Naive thymus-derived CD8-positive, alpha-beta T cell (primary cell): ENCODE measurements around the gene MYRF. TPM values are rescaled to one million over a fixed set of nuclear protein-coding genes. Genes with fewer than 3 reads are reported as not detected.

ENCODE experiments used
- ATAC-seq, 2 donors: fragments of 150-1000 bp; cut with Tn5 transposase in 1 of 2; sonication (Bioruptor Pico), chemical (Tn5 transposase) in 1 of 2; 1 replicate in 1 of 2; 2 replicates in 1 of 2; pipeline ENCODE4 v1.10.0; 2021; ENCODE audit warnings: mild to moderate bottlenecking in 2 of 2, moderate library complexity in 2 of 2
- POLR2A ChIA-PET: fragments of 350-600 bp; sonication (Branson Sonifier 250); formaldehyde crosslinking; loops from one replicate; lab custom pipeline; 2021; ENCODE audit warnings: antibody characterized with exemption; lab: Charles Lee
- DNase-seq, 10 donors: peaks; one replicate each; pipeline versions ENCODE4 v3.0.0 to v3.0.0-alpha.2; 2020 to 2022
- H3K27ac Mint-ChIP-seq, 10 donors: one replicate each; pipeline ENCODE4 v1.8.0; 2020 to 2022; ENCODE audit warnings: mild to moderate bottlenecking in 10 of 10, mixed read lengths in 10 of 10, moderate library complexity in 4 of 10, inconsistent platforms in 1 of 10
- H3K27me3 Mint-ChIP-seq, 5 donors: one replicate each; pipeline ENCODE4 v1.8.0; 2021 to 2022; ENCODE audit warnings: mixed read lengths in 5 of 5
- H3K36me3 Mint-ChIP-seq, 3 donors: one replicate each; pipeline ENCODE4 v1.8.0; 2020 to 2022; ENCODE audit warnings: mixed read lengths in 3 of 3, mild to moderate bottlenecking in 2 of 3, inconsistent platforms in 1 of 3
- H3K4me1 Mint-ChIP-seq, 4 donors: one replicate each; pipeline ENCODE4 v1.8.0; 2021 to 2022; ENCODE audit warnings: mixed read lengths in 4 of 4
- H3K4me3 Mint-ChIP-seq, 10 donors: one replicate each; pipeline ENCODE4 v1.8.0; 2020 to 2022; ENCODE audit warnings: mild to moderate bottlenecking in 10 of 10, mixed read lengths in 10 of 10, moderate library complexity in 6 of 10, inconsistent platforms in 1 of 10
- H3K9me3 Mint-ChIP-seq, 9 donors: one replicate each; pipeline ENCODE4 v1.8.0; 2020 to 2022; ENCODE audit warnings: mixed read lengths in 9 of 9, mild to moderate bottlenecking in 3 of 9, inconsistent platforms in 1 of 9, moderate library complexity in 1 of 9
- polyA plus RNA-seq, 3 donors: library from polyadenylated mRNA; unstranded; fragments of 300-500 nt; fragmentation: Illumina TruSeq; gene quantifications; one replicate each; pipeline ENCODE4 v1.2.3, GENCODE V29; 2021
- total RNA-seq, 8 experiments: library from RNA in 2 of 8; stranded (reverse) in 2 of 8; gene quantifications; one replicate each; pipeline ENCODE4 v1.2.3 and lab custom pipeline; 2021 to 2026

MYRF gene
- total and polyA plus RNA-seq, 5 experiments from 2014 or later, result 0.26 to 0.68 (median 0.49) TPM; not detected in 1

GRCh38 chr11:61713464-61713863 lies 39.0 kb upstream of the MYRF start:
- Mint-ChIP-seq H3K36me3 (no peaks in the 10 kb centered on the region), H3K4me1 (no peaks in the 10 kb centered on the region), H3K9me3 (no peaks in the 10 kb centered on the region), H3K4me3 (no peak overlapping the region), H3K27me3 (no peaks in the 10 kb centered on the region), H3K27ac (no peak overlapping the region)
- ATAC-seq, result no peak
- no peak for DNase-seq
- POLR2A ChIA-PET, result no interaction called here

GRCh38 chr11:61713906-61714305 lies 38.5 kb upstream of the MYRF start:
- no peaks in the 10 kb centered on the region for H3K9me3 Mint-ChIP-seq
- POLR2A ChIA-PET, result no interaction called here
- no peaks in the 10 kb centered on the region for H3K4me1 Mint-ChIP-seq
- no peaks in the 10 kb centered on the region for H3K27me3 Mint-ChIP-seq
- DNase-seq, result no peak
- ATAC-seq, result no peak
- H3K4me3 Mint-ChIP-seq, result no peak overlapping the region
- H3K27ac Mint-ChIP-seq, result no peak overlapping the region
- no peaks in the 10 kb centered on the region for H3K36me3 Mint-ChIP-seq

- no peaks in the 10 kb centered on the region for H3K4me1 Mint-ChIP-seq
These were observed 38.1 kb upstream of the MYRF start for GRCh38 chr11:61714316-61714715.

GRCh38 chr11:61714916-61715315 lies 37.5 kb upstream of the MYRF start:
- Mint-ChIP-seq H3K36me3 (no peaks in the 10 kb centered on the region), H3K4me1 (no peaks in the 10 kb centered on the region), H3K27me3 (no peaks in the 10 kb centered on the region), H3K27ac (no peak overlapping the region), H3K9me3 (no peaks in the 10 kb centered on the region), H3K4me3 (no peak overlapping the region)
- ATAC-seq (no peak), DNase-seq (no peak)
- POLR2A ChIA-PET, result no interaction called here

More at GRCh38 chr11:61714316-61714715, 38.1 kb upstream of the MYRF start:
- POLR2A ChIA-PET, result no interaction called here
- H3K27ac Mint-ChIP-seq, result no peak overlapping the region
- H3K36me3 Mint-ChIP-seq, result no peaks in the 10 kb centered on the region
- DNase-seq (no peak), ATAC-seq (no peak)
- no peak overlapping the region for H3K4me3 Mint-ChIP-seq
- no peaks in the 10 kb centered on the region for H3K9me3 Mint-ChIP-seq
- no peaks in the 10 kb centered on the region for H3K27me3 Mint-ChIP-seq

- Mint-ChIP-seq H3K27me3 (no peaks in the 10 kb centered on the region), H3K9me3 (no peaks in the 10 kb centered on the region)
These were observed 36.6 kb upstream of the MYRF start for GRCh38 chr11:61715867-61716266.

GRCh38 chr11:61716478-61717285 lies 35.8 kb upstream of the MYRF start:
- Mint-ChIP-seq H3K4me3 (no peak overlapping the region), H3K4me1 (peaks cover 0 to 1% (median under 1%) of the 10 kb centered on the region in 4 donors), H3K27ac (peak overlapping the region in 1 of 10 donors; percentile 24), H3K27me3 (no peaks in the 10 kb centered on the region), H3K9me3 (no peaks in the 10 kb centered on the region), H3K36me3 (no peaks in the 10 kb centered on the region)
- DNase-seq (no peak), ATAC-seq (no peak)
- POLR2A ChIA-PET, result no interaction called here

More at GRCh38 chr11:61715867-61716266, 36.6 kb upstream of the MYRF start:
- no peaks in the 10 kb centered on the region for H3K36me3 Mint-ChIP-seq
- H3K4me1 Mint-ChIP-seq, result no peaks in the 10 kb centered on the region
- peak overlapping the region in 3 of 10 donors; percentile 24 to 66 (median 61) for H3K27ac Mint-ChIP-seq
- no peak for DNase-seq
- no peak for ATAC-seq
- POLR2A ChIA-PET, result no interaction called here
- no peak overlapping the region for H3K4me3 Mint-ChIP-seq

- H3K36me3 Mint-ChIP-seq, result no peaks in the 10 kb centered on the region
- POLR2A ChIA-PET, result no interaction called here
- no peaks in the 10 kb centered on the region for H3K9me3 Mint-ChIP-seq
- ATAC-seq (no peak), DNase-seq (no peak)
- no peak overlapping the region for H3K27ac Mint-ChIP-seq
- H3K27me3 Mint-ChIP-seq, result no peaks in the 10 kb centered on the region
- H3K4me3 Mint-ChIP-seq, result no peak overlapping the region
- H3K4me1 Mint-ChIP-seq, result peaks cover 0 to 2% (median under 1%) of the 10 kb centered on the region in 4 donors
These were observed 35.0 kb upstream of the MYRF start for GRCh38 chr11:61717286-61718033.

GRCh38 chr11:61718046-61718531 lies 34.3 kb upstream of the MYRF start:
- H3K9me3 Mint-ChIP-seq, result no peaks in the 10 kb centered on the region
- peaks cover 0 to 2% (median under 1%) of the 10 kb centered on the region in 4 donors for H3K4me1 Mint-ChIP-seq
- POLR2A ChIA-PET, result no interaction called here
- ATAC-seq (no peak), DNase-seq (no peak)
- H3K27ac Mint-ChIP-seq, result no peak overlapping the region
- no peaks in the 10 kb centered on the region for H3K27me3 Mint-ChIP-seq
- no peak overlapping the region for H3K4me3 Mint-ChIP-seq
- H3K36me3 Mint-ChIP-seq, result no peaks in the 10 kb centered on the region

GRCh38 chr11:61718621-61719302 lies 33.7 kb upstream of the MYRF start:
- Mint-ChIP-seq H3K36me3 (no peaks in the 10 kb centered on the region), H3K4me1 (peaks cover 0 to 2% (median under 1%) of the 10 kb centered on the region in 4 donors), H3K9me3 (no peaks in the 10 kb centered on the region), H3K27ac (no peak overlapping the region), H3K4me3 (no peak overlapping the region), H3K27me3 (no peaks in the 10 kb centered on the region)
- DNase-seq, result no peak
- POLR2A ChIA-PET, result no interaction called here
- no peak for ATAC-seq

- no peak overlapping the region for H3K27ac Mint-ChIP-seq
- POLR2A ChIA-PET, result no interaction called here
- no peaks in the 10 kb centered on the region for H3K9me3 Mint-ChIP-seq
- no peaks in the 10 kb centered on the region for H3K27me3 Mint-ChIP-seq
- H3K4me3 Mint-ChIP-seq, result no peak overlapping the region
- H3K4me1 Mint-ChIP-seq, result peaks cover 0 to 2% (median under 1%) of the 10 kb centered on the region in 4 donors
- ATAC-seq (no peak), DNase-seq (no peak)
- no peaks in the 10 kb centered on the region for H3K36me3 Mint-ChIP-seq
These were observed 32.5 kb upstream of the MYRF start for GRCh38 chr11:61719978-61720377.

- Mint-ChIP-seq H3K36me3 (no peaks in the 10 kb centered on the region), H3K4me1 (peaks cover 0 to 2% (median under 1%) of the 10 kb centered on the region in 4 donors), H3K27ac (peak overlapping the region in 1 of 10 donors; percentile 64), H3K9me3 (no peaks in the 10 kb centered on the region), H3K4me3 (no peak overlapping the region), H3K27me3 (no peaks in the 10 kb centered on the region)
- ATAC-seq (no peak), DNase-seq (no peak)
- POLR2A ChIA-PET, result no interaction called here
These were observed 31.8 kb upstream of the MYRF start for GRCh38 chr11:61720597-61720996.

GRCh38 chr11:61724437-61724836 lies 28.0 kb upstream of the MYRF start:
- DNase-seq (no peak), ATAC-seq (no peak)

More at GRCh38 chr11:61724437-61724836, 28.0 kb upstream of the MYRF start:
- no peaks in the 10 kb centered on the region for H3K27me3 Mint-ChIP-seq
- POLR2A ChIA-PET, result no interaction called here
- no peak overlapping the region for H3K4me3 Mint-ChIP-seq
- no peaks in the 10 kb centered on the region for H3K9me3 Mint-ChIP-seq
- H3K36me3 Mint-ChIP-seq, result no peaks in the 10 kb centered on the region
- H3K4me1 Mint-ChIP-seq, result peaks cover 0 to 4% (median 1%) of the 10 kb centered on the region in 4 donors
- no peak overlapping the region for H3K27ac Mint-ChIP-seq
